NCI-H146 treated with DMSO at 0.1 percent for 48 hours (cell line): ENCODE measurements around the gene ZDHHC14.
"Not testable (repeated sequence)": the region's sequence is repeated elsewhere in the genome, so short reads cannot be mapped to it uniquely, and the experiment has no call there.

Experiments used
- DNase-seq: peaks from one replicate; lab custom pipeline; 2025; ENCODE audit not compliant: unreplicated experiment; lab: John Stamatoyannopoulos, UW

ZDHHC14 gene

GRCh38 chr6:157561929-157562810, 181.2 kb downstream of the ZDHHC14 start:
- DNase-seq, result no peak

- DNase-seq, result no peak
Measured at GRCh38 chr6:157562997-157563396, 182.0 kb downstream of the ZDHHC14 start.

GRCh38 chr6:157563611-157564284, 182.8 kb downstream of the ZDHHC14 start:
- no peak for DNase-seq

DNA sequence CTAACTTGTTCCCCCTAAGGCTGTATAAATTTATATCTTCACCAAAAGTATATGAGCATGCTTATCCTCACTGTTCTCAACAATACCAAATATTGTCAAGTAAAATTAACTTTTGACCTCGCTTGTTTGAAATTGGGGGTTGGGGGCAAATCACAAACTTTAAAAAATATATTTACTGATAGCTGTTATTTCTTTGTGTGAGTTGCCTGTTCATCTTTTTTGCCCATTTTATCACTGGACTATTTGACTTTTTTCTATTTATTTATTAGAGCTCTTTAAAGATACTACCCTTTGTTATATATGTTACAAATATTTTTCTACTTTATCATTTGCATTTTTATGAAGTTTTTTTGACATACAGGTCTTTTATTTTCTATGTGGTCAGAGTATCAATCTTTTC, 187.7 kb downstream of the ZDHHC14 start:
- DNase-seq, result no peak

- no peak for DNase-seq
Measured at GRCh38 chr6:157569543-157569942, 188.6 kb downstream of the ZDHHC14 start.

- peak; percentile 57 for DNase-seq
Measured at GRCh38 chr6:157570104-157570503, 189.1 kb downstream of the ZDHHC14 start.

DNA sequence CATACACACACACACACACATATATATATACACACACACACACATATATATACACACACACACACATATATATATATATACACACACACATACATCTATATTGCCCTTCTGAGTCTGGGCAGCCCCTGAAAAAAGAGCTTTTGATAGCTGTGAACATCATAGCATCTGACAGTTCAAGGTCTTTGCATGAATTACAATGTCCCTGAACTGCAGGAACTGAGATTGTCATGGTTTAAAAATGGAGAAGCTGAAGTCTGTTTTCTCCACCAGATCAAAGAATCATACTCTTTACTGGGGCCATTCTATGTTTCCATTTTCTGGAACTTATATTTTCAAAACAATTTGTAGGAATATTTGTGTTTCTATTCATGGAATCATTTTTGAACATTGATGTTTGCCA, 189.8 kb downstream of the ZDHHC14 start:
- no peak for DNase-seq

DNA sequence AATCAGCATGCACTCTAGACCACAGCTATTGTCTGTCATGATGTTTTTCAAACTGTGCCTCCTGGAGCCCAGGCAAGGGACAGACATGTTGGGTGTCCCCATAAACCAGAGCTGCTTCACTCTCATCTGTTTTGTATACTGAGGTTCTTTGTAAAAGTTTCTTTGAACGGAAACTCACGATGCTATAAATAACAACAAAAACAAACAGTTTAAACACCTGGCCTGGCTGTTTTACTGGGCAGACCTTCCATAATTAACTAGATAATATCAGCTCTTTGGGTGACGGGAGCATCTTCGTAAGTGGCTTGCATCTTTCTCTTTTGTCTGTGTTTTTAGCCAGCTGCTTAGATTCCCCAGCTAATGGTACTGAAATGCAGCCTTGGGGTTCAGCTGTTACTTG, 190.3 kb downstream of the ZDHHC14 start:
- peak; percentile 17 for DNase-seq

- no peak for DNase-seq
Measured at GRCh38 chr6:157571950-157572349, 191.0 kb downstream of the ZDHHC14 start.

GRCh38 chr6:157574851-157575424, 193.9 kb downstream of the ZDHHC14 start:
- no peak for DNase-seq

DNA sequence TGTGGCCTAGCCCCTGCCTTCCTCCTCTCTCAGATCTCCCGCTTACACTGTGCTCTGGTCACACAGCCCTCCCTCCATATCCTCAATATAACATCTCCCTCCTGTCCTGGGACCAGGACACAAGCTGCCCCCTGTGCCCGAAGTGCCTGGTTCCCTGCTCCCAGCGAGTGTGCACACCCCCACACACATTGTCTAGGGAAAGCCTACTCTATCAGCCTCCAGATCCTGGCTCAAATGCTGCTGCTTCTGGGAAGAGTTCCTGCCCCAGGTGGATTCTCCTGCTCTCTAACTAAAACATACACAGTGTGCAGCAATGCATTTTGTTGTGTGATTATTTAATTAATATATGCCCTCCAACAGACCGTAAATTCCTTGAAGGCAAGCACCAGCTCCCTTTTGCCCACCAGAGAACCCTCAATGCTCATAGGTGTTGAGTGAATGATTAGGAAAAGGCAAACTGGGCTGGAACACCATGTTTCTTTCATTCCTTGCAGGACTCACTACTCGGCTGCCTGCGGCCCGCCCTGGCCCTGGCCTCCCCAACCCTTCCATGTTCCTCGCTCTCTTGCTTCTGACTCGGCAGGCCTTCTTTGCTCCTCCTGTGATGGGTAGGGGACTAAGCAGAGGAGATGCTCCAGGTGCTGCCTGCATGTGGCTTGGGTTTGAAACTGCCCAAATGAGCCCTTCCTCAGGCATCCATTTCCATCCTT, 194.6 kb downstream of the ZDHHC14 start:
- DNase-seq, result no peak

DNA sequence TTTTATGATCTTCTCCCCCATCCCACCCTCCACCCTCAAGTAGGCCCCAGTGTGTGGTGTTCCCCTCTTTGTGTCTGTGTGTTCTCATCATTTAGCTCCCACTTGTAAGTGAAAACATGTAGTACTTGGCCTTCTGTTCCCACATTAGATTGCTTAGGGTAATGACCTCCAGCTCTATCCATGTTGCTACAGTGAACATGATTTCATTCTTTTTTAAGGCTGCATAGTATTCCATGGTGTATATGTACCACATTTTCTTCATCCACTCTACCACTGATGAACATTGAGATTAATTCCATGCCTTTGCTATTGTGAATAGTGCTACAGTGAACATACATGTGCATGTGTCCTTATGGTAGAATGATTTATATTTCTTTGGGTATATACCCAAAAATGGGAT, 196.0 kb downstream of the ZDHHC14 start:
- DNase-seq, result not testable (repeated sequence)

GRCh38 chr6:157578527-157578926, 197.5 kb downstream of the ZDHHC14 start:
- not testable (repeated sequence) for DNase-seq

- no peak for DNase-seq
Measured at GRCh38 chr6:157579467-157580031, 198.6 kb downstream of the ZDHHC14 start.

DNA sequence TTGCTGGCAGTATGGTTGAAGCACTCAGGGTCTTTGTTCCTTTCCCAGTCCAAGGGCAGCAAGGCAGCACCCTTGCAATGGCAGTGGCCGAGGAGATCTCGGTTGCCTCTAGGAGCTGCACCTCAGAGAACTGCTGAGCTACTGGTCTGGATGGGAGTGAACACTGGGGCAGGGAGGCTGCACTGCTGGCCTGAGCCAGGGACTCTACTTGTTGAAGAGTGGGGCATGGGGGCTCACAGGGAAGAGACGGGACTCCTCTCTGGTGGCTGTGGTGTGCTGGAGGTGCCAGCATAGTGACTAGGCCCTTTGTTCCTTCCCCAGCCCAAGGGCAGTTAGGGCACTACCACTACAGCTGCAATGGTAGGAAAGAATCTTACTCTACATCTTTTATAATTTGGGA, 203.0 kb downstream of the ZDHHC14 start:
- DNase-seq, result no peak

DNA sequence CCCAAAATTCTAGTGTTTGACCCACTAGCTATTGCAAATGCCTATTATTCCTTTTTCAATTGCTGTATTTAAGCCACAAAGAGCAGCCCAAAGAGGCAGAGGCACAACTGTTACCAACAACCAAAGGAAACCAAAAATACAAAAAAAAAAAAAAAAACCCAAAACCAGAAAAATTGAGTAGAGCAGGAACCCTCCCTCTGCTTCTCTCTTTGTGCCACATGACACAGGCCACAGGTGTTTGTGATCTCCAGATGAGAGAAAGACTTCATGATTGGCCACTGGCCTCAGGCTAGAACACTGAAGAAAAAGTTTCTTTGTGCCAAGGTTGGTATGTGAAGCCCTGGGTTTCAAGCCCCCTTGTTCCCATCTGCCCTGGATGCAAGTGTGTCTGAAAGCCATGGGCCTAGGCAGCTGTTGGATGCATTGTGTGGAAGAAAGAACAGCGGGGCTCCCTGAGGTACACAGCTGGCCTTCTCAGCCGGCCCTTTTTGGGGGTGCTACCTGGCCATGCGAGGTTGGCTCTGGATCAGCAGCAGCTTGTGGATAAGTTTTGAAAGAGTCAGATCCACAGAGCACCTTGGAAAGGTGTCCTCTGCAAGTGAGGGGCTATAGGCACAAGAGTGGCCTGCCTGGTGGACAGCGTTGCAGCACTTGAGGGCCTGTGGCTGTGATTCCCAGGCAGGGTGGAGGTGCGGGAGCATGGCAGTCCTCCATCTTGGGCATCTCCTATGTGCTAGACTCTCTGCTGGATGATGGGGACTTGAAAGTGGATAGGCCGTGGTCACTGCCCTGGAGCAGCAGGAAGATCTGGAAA, 204.5 kb downstream of the ZDHHC14 start:
- no peak for DNase-seq

DNA sequence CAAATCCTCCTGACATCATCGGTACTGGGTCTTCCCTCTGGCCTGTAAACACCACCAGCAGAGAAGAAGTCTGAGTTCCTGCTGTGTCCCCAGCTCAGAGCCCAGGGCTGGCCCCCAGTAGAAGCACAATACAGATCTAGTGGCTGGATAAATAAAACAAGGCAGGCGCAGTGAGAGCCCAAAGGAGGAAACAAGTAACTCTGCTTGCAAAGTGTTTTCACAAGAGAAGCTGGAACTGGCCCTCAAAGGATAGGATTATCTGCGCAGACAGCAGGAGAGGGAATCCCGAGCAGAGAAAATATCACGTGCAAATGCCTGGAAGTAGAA, 205.1 kb downstream of the ZDHHC14 start:
- no peak for DNase-seq

GRCh38 chr6:157586476-157587126, 205.6 kb downstream of the ZDHHC14 start:
- no peak for DNase-seq

DNA sequence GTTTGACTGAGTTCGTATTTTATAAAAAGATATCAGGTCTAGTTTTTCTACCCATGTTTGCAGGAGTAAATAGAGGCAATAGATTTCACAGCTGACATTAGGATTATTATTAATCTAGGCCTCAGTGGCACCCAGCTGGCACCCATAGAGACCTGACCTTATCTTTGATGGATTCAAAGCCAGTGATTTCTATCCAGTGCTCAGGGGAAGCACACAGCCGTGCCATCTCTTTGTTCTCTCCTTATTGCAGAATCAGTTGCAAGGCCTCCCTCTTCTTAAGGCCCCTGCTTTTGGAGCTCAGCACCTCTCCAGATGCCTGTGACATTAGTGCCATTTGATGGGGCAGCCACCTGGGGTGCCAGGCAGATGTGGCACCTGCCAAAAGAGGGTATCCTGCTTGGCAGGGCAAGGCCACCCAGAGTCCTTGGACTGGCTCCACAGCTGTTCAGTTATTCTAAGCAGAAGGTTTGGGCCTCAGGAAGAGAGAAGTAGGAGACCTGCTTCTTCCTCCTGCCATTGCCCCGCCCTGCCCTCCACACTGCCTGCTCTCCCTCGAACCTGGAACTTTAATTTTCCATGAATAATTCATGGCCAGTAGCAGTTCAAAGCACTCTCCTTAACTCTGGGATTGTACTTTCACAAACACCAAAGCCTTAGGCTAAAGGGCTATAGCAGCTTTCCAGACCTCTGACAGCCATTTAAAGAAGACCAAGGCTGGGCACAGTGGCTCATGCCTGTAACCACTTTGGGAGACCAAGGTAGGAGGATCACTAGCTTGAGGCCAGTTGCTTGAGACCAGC, 206.3 kb downstream of the ZDHHC14 start:
- no peak for DNase-seq
